GM18505 (cell line): ENCODE results near the gene ESPNL.

Experiments
- ATAC-seq: cut with Tn5 transposase; IDR thresholded peaks from one replicate; pipeline ENCODE4 v1.9.1; 2021; ENCODE audit not compliant: unreplicated experiment
- POLR2A ChIP-seq: IDR thresholded peaks from 4 replicates; pipeline ENCODE4 v1.6.1; 2011; ENCODE audit warnings: borderline replicate concordance; ENCODE audit not compliant: insufficient read depth, insufficient read length; ENCODE audit errors: extremely low read depth

ESPNL gene

GRCh38 chr2:238176613-238177012, 76.5 kb downstream of the ESPNL start:
- no peak for ATAC-seq
- no peak for TF ChIP-seq POLR2A

- no peak for TF ChIP-seq POLR2A
These were observed 80.4 kb downstream of the ESPNL start for GRCh38 chr2:238180554-238180953.

GRCh38 chr2:238182362-238182761, 82.2 kb downstream of the ESPNL start:
- no peak for ATAC-seq
- no peak for TF ChIP-seq POLR2A

More at GRCh38 chr2:238180554-238180953, 80.4 kb downstream of the ESPNL start:
- ATAC-seq: no peak
